ENCODE measurements around the gene EML4.

- TF ChIP-seq, protein P1, sequence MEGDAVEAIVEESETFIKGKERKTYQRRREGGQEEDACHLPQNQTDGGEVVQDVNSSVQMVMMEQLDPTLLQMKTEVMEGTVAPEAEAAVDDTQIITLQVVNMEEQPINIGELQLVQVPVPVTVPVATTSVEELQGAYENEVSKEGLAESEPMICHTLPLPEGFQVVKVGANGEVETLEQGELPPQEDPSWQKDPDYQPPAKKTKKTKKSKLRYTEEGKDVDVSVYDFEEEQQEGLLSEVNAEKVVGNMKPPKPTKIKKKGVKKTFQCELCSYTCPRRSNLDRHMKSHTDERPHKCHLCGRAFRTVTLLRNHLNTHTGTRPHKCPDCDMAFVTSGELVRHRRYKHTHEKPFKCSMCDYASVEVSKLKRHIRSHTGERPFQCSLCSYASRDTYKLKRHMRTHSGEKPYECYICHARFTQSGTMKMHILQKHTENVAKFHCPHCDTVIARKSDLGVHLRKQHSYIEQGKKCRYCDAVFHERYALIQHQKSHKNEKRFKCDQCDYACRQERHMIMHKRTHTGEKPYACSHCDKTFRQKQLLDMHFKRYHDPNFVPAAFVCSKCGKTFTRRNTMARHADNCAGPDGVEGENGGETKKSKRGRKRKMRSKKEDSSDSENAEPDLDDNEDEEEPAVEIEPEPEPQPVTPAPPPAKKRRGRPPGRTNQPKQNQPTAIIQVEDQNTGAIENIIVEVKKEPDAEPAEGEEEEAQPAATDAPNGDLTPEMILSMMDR (IDR thresholded peaks at IDR 0.05; ENCODE audit: borderline replicate concordance, extremely low read depth, low read length, poor library complexity, severe bottlenecking): no peak
- no peak for TF ChIP-seq EZH2 (IDR thresholded peaks at IDR 0.05; ENCODE audit: borderline replicate concordance, low read depth, low read length, severe bottlenecking)
These were observed 75.4 kb downstream of the EML4 start for GRCh38 chr2:42244520-42244919.
